MM.1S (cell line): ENCODE results near the gene CABP4.

Experiments used
- EZH2 ChIP-seq: fragments of 300-600 bp; sonication (generic); optimal IDR thresholded peaks from 2 replicates; pipeline ENCODE3; 2017; ENCODE audit warnings: low read depth, mild to moderate bottlenecking, antibody characterized with exemption, low read length, mixed read lengths
- EZH2phosphoT487 ChIP-seq: fragments of 300-600 bp; sonication (generic); IDR thresholded peaks from 2 replicates; pipeline ENCODE4 v1.6.1; 2018; ENCODE audit warnings: antibody characterized with exemption, low read length
- TF ChIP-seq, protein P1 (sequence below): fragments of 300-600 bp; sonication (generic); IDR thresholded peaks from 2 replicates; pipeline ENCODE4 v1.5.1; 2016; ENCODE audit warnings: antibody characterized with exemption, low read length, mixed read lengths

DNA sequence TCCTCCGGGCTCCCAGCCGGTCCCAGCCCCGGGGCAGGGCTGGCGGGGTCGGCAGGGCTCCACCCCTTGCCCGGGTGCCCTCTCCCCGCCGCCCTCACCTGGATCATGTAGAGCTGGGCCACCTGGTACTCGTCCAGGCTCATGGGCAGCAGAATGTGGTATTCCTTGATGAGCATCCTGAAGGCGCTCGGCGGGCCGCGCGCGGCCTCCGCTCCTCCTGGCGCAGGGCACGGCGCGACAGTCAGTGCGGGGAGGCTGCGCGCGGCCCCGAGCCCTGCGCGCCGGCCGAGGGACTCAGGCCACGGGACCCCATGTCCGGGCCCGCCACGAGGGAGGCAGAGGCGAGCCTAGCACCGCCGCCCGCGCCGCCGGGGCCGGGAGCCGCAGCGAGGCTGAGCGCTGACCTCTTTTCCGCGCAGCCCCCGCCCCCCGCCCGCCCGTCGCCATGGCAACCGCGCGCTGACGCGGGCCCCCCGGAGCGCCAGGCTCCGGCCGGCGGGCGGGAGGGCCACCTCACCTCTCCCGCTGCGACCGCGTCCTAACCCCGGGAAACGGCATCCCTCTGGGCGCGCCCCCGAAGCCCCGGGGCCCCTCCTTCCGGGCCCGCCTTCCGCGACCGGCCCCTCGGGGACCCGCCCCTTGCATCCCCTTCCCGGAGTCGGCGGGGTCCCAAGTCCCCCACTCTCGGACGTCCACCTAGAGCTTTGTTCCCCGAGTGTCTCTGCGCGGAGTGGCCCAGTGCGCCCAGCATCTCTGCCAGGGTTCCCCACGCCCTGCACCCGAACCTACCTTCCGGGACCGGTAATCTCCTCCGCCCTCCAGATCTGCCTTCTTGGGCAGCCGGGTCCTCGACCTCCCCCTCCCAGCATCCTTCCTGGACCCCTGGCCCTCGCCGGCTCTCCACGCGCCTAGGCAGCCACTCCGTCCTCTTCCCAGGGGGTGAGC, 49.1 kb downstream of the CABP4 start:
- TF ChIP-seq, protein P1, sequence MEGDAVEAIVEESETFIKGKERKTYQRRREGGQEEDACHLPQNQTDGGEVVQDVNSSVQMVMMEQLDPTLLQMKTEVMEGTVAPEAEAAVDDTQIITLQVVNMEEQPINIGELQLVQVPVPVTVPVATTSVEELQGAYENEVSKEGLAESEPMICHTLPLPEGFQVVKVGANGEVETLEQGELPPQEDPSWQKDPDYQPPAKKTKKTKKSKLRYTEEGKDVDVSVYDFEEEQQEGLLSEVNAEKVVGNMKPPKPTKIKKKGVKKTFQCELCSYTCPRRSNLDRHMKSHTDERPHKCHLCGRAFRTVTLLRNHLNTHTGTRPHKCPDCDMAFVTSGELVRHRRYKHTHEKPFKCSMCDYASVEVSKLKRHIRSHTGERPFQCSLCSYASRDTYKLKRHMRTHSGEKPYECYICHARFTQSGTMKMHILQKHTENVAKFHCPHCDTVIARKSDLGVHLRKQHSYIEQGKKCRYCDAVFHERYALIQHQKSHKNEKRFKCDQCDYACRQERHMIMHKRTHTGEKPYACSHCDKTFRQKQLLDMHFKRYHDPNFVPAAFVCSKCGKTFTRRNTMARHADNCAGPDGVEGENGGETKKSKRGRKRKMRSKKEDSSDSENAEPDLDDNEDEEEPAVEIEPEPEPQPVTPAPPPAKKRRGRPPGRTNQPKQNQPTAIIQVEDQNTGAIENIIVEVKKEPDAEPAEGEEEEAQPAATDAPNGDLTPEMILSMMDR, result no peak
- TF ChIP-seq EZH2, result no peak
- TF ChIP-seq EZH2phosphoT487, result no peak
